Skeletal muscle tissue (tissue), 4 donors: Measurements from ENCODE around the gene RAMP2. TPM values are rescaled to one million over a fixed set of nuclear protein-coding genes. Genes with fewer than 3 reads are reported as not detected.
"Not testable (repeated sequence)": the region's sequence is repeated elsewhere in the genome, so short reads cannot be mapped to it uniquely, and the experiment has no call there.

Experiments
- H3K27ac ChIP-seq: one replicate; pipeline ENCODE4 v1.7.0; 2013; ENCODE audit warnings: mild to moderate bottlenecking, low read depth, low read length, inconsistent platforms
- H3K27me3 ChIP-seq, 3 donors: one replicate each; pipeline ENCODE4 v1.7.0; 2013; ENCODE audit warnings: low read length in 3 of 3; ENCODE audit not compliant: control insufficient read depth in 3 of 3, insufficient read depth in 3 of 3
- H3K36me3 ChIP-seq, 3 donors: one replicate each; pipeline ENCODE4 v1.7.0; 2013; ENCODE audit warnings: low read length in 3 of 3; ENCODE audit not compliant: control insufficient read depth in 3 of 3, insufficient read depth in 3 of 3
- H3K4me1 ChIP-seq, 3 donors: one replicate each; pipeline ENCODE4 v1.7.0; 2013; ENCODE audit warnings: low read length in 3 of 3, mild to moderate bottlenecking in 3 of 3; ENCODE audit not compliant: control insufficient read depth in 3 of 3, insufficient read depth in 3 of 3
- H3K4me3 ChIP-seq, 3 donors: one replicate each; pipeline ENCODE4 v1.7.0; 2013; ENCODE audit warnings: low read length in 3 of 3
- H3K9ac ChIP-seq, 3 donors: one replicate each; pipeline ENCODE4 v1.7.0; 2013; ENCODE audit warnings: low read length in 3 of 3, mild to moderate bottlenecking in 3 of 3, moderate library complexity in 2 of 3, low read depth in 1 of 3
- H3K9me3 ChIP-seq, 3 donors: one replicate each; pipeline ENCODE4 v1.7.0; 2013; ENCODE audit warnings: low read length in 3 of 3; ENCODE audit not compliant: control insufficient read depth in 3 of 3
- total RNA-seq: library from RNA; depleted of rRNA; stranded (reverse); fragments of >200 nt; gene quantifications from one replicate; pipeline ENCODE4 v1.2.3, GENCODE V29; 2014
- donor health status: Osteomylitis.

RAMP2 gene
- total RNA-seq, 1 donor from 2014 or later, result 16.2 TPM

- H3K4me3 ChIP-seq, H3K27me3 ChIP-seq, H3K9ac ChIP-seq, H3K36me3 ChIP-seq, H3K4me1 ChIP-seq, H3K27ac ChIP-seq, H3K9me3 ChIP-seq: not testable (repeated sequence)
Measured at GRCh38 chr17:42768006-42768405, 7.0 kb downstream of the RAMP2 start.

- H3K4me3 ChIP-seq, H3K9ac ChIP-seq, H3K36me3 ChIP-seq, H3K27ac ChIP-seq, H3K9me3 ChIP-seq, H3K27me3 ChIP-seq: not testable (repeated sequence)
- peaks cover 8 to 19% (median 11%) of the 10 kb centered on the region in 3 donors for H3K4me1 ChIP-seq
Measured at GRCh38 chr17:42769964-42770363, 8.9 kb downstream of the RAMP2 start.

GRCh38 chr17:42772945-42773289, 11.9 kb downstream of the RAMP2 start:
- Histone ChIP-seq H3K4me3 (peak overlapping the region; percentile 97 to 99 (median 97)), H3K9me3 (no peaks in the 10 kb centered on the region), H3K4me1 (peaks cover 8 to 19% (median 14%) of the 10 kb centered on the region in 3 donors), H3K27me3 (no peaks in the 10 kb centered on the region), H3K9ac (peak overlapping the region; percentile 92 to 97 (median 96)), H3K27ac (peak overlapping the region; percentile 75), H3K36me3 (peaks cover 15 to 22% (median 16%) of the 10 kb centered on the region in 3 donors)

- Histone ChIP-seq H3K9ac (peak within 1 kb of the TSS; percentile 92 to 97 (median 96)), H3K27me3 (no peaks in the 10 kb centered on the region), H3K4me1 (peaks cover 8 to 19% (median 14%) of the 10 kb centered on the region in 3 donors), H3K9me3 (no peaks in the 10 kb centered on the region), H3K4me3 (peak within 1 kb of the TSS; percentile 97 to 99 (median 97)), H3K36me3 (peaks cover 21 to 25% (median 21%) of the 10 kb centered on the region in 3 donors), H3K27ac (peak within 1 kb of the TSS; percentile 75)
Measured at GRCh38 chr17:42773290-42774035, 12.4 kb downstream of the RAMP2 start, which contains the start of gene VPS25. VPS25 (plus strand) TSS chr17:42773449; CDS start chr17:42773476, 27 bp downstream.

GRCh38 chr17:42774066-42774745, 13.2 kb downstream of the RAMP2 start:
- H3K4me1 ChIP-seq, result peaks cover 8 to 19% (median 14%) of the 10 kb centered on the region in 3 donors
- peaks cover 28 to 33% (median 28%) of the 10 kb centered on the region in 3 donors for H3K36me3 ChIP-seq
- peak overlapping the region; percentile 97 to 99 (median 97) for H3K4me3 ChIP-seq
- H3K9me3 ChIP-seq, result no peaks in the 10 kb centered on the region
- peak overlapping the region; percentile 92 to 97 (median 96) for H3K9ac ChIP-seq
- H3K27ac ChIP-seq, result no peak overlapping the region
- H3K27me3 ChIP-seq, result no peaks in the 10 kb centered on the region

GRCh38 chr17:42775534-42776098, 14.6 kb downstream of the RAMP2 start:
- Histone ChIP-seq H3K9ac (no peak overlapping the region), H3K27me3 (peaks cover 2 to 12% (median 7%) of the 10 kb centered on the region in 3 donors), H3K9me3 (no peaks in the 10 kb centered on the region), H3K27ac (no peak overlapping the region), H3K36me3 (peaks cover 30 to 38% (median 34%) of the 10 kb centered on the region in 3 donors), H3K4me1 (peaks cover 10 to 21% (median 19%) of the 10 kb centered on the region in 3 donors), H3K4me3 (no peak overlapping the region)

- peaks cover 29 to 38% (median 34%) of the 10 kb centered on the region in 3 donors for H3K27me3 ChIP-seq
- peaks cover 30 to 38% (median 32%) of the 10 kb centered on the region in 3 donors for H3K36me3 ChIP-seq
- peaks cover 10 to 21% (median 10%) of the 10 kb centered on the region in 3 donors for H3K4me1 ChIP-seq
- no peaks in the 10 kb centered on the region for H3K9me3 ChIP-seq
- H3K9ac ChIP-seq, result no peak overlapping the region
- no peak overlapping the region for H3K4me3 ChIP-seq
- no peak overlapping the region for H3K27ac ChIP-seq
Measured at GRCh38 chr17:42778570-42778969, 17.5 kb downstream of the RAMP2 start.

- peaks cover 7 to 13% (median 8%) of the 10 kb centered on the region in 3 donors for H3K4me1 ChIP-seq
- no peaks in the 10 kb centered on the region for H3K9me3 ChIP-seq
- no peak overlapping the region for H3K4me3 ChIP-seq
- H3K36me3 ChIP-seq, result peaks cover 30 to 35% (median 31%) of the 10 kb centered on the region in 3 donors
- no peak overlapping the region for H3K9ac ChIP-seq
- no peak overlapping the region for H3K27ac ChIP-seq
- H3K27me3 ChIP-seq, result peaks cover 37 to 47% (median 43%) of the 10 kb centered on the region in 3 donors
Measured at GRCh38 chr17:42779304-42779935, 18.4 kb downstream of the RAMP2 start.

GRCh38 chr17:42779936-42780850, 19.2 kb downstream of the RAMP2 start, which contains the start of gene WNK4:
WNK4 (plus strand) TSS chr17:42780610; CDS start chr17:42780699, 89 bp downstream.
- H3K27me3 ChIP-seq, result peaks cover 45 to 54% (median 51%) of the 10 kb centered on the region in 3 donors
- H3K9me3 ChIP-seq, result no peaks in the 10 kb centered on the region
- H3K4me3 ChIP-seq, result peak within 1 kb of the TSS in 2 of 3 donors; percentile 30 to 35
- H3K27ac ChIP-seq, result no peak within 1 kb of the TSS
- peaks cover 30 to 33% (median 30%) of the 10 kb centered on the region in 3 donors for H3K36me3 ChIP-seq
- peak within 1 kb of the TSS in 1 of 3 donors; percentile 38 for H3K9ac ChIP-seq
- peaks cover 10 to 13% (median 13%) of the 10 kb centered on the region in 3 donors for H3K4me1 ChIP-seq
